Measurements from ENCODE around the gene UCHL3. TPM values are rescaled to one million over a fixed set of nuclear protein-coding genes. Genes with fewer than 3 reads are reported as not detected.

UCHL3 gene
- total and polyA plus RNA-seq, 2 donors (not counting 3 experiments of a cell fraction or from before 2014, with no cell fraction given): 31.3 to 46.8 TPM

GRCh38 chr13:75651013-75651412, 101.4 kb downstream of the UCHL3 start:
- H3K27ac ChIP-seq (ENCODE audit: insufficient read depth, low read depth, low read length): no peak overlapping the region
- no peak overlapping the region for H2AFZ ChIP-seq (ENCODE audit: low read depth, low read length)
- DNase-seq (ENCODE audit: low read depth, low spot score) (no peak), FAIRE-seq (no peak)
- no TSS peak for BruUV-seq (replicated peaks)
- no peak for TF ChIP-seq CTCF (IDR thresholded peaks at IDR 0.05; ENCODE audit: extremely low read depth in 1 of 2, insufficient read depth in 1 of 2, low read depth in 1 of 2, low read length in 2 of 2)
- no peak for TF ChIP-seq MYC (IDR thresholded peaks at IDR 0.05; ENCODE audit: low read depth, low read length)
- no peak for TF ChIP-seq MAX (IDR thresholded peaks at IDR 0.05; ENCODE audit: insufficient read depth, insufficient read length)
- no peak for TF ChIP-seq POLR2A (IDR thresholded peaks at IDR 0.05; ENCODE audit: low read depth, low read length)
- TF ChIP-seq FOS (IDR thresholded peaks at IDR 0.05; ENCODE audit: borderline replicate concordance, insufficient read depth, low read length): no peak
- TF ChIP-seq JUN (IDR thresholded peaks at IDR 0.05; ENCODE audit: borderline replicate concordance, insufficient read depth, insufficient read length, low read depth): no peak
- no peak for TF ChIP-seq EZH2 (IDR thresholded peaks at IDR 0.05; ENCODE audit: borderline replicate concordance, low read depth, low read length, severe bottlenecking)
- TF ChIP-seq GATA2 (IDR thresholded peaks at IDR 0.05; ENCODE audit: insufficient read depth, insufficient read length, low read depth, low read length): no peak
- no peak for TF ChIP-seq POLR2AphosphoS5 (IDR thresholded peaks at IDR 0.05; ENCODE audit: insufficient read depth, low read depth, low read length)
- no peak overlapping the region for H3K4me2 ChIP-seq (ENCODE audit: insufficient read depth, low read length)
- POLR2A ChIA-PET: interaction anchor here (0.6 kb wide), 1 partner anchor 372 kb away, joined by 3 read pairs; no protein-coding TSS in a partner anchor
- H3K4me3 ChIP-seq (replicated peaks in 1 of 3; ENCODE audit: insufficient read depth in 1 of 3, low read depth in 1 of 3, low read length in 3 of 3): no peak overlapping the region
- no peaks in the 10 kb centered on the region for H3K36me3 ChIP-seq (ENCODE audit: control insufficient read depth in 2 of 2, extremely low read depth in 1 of 2, insufficient read depth in 2 of 2, low read length in 2 of 2)
- dilution Hi-C loops (cut with MboI; ENCODE audit: extremely low pct_ligation_motif_present, low sequenced_read_pairs): no loop called here
- intact Hi-C loops (cut with micrococcal nuclease): no loop called here
- no peaks in the 10 kb centered on the region for H3K4me1 ChIP-seq (ENCODE audit: control insufficient read depth, extremely low read depth, insufficient read depth, low read length)
- peaks cover 4% of the 10 kb centered on the region for H3K79me2 ChIP-seq (ENCODE audit: control insufficient read depth, insufficient read depth, low read length)
- no peaks in the 10 kb centered on the region for H3K9me3 ChIP-seq (replicated peaks; ENCODE audit: control insufficient read depth, insufficient read depth, low read length)
- CTCF ChIA-PET: no interaction called here
- no peaks in the 10 kb centered on the region for H3K9me1 ChIP-seq (replicated peaks; ENCODE audit: control insufficient read depth, extremely low read depth, insufficient read depth, low read length)
- no peaks in the 10 kb centered on the region for H4K20me1 ChIP-seq (replicated peaks; ENCODE audit: control insufficient read depth, extremely low read depth, insufficient read depth, low read length)
- H3K9ac ChIP-seq (replicated peaks; ENCODE audit: extremely low read depth, insufficient read depth, low read length): no peak overlapping the region
- H3K27me3 ChIP-seq (ENCODE audit: control insufficient read depth in 2 of 2, insufficient read depth in 2 of 2, low read length in 2 of 2): no peaks in the 10 kb centered on the region
